Measurements from ENCODE around the gene TBC1D17. TPM values are rescaled to one million over a fixed set of nuclear protein-coding genes. Genes with fewer than 3 reads are reported as not detected.

TBC1D17 gene
- total and polyA plus RNA-seq, 10 of the 15 experiments (the other 5 are each of a cell fraction or from before 2014, with no cell fraction given): 0.42 to 20.4 (median 11.2) TPM

- Histone ChIP-seq H3K79me2 (ENCODE audit: control insufficient read depth, insufficient read depth, low read length) (peaks cover 21% of the 10 kb centered on the region), H3K9ac (ENCODE audit: control insufficient read depth, insufficient read depth, low read length) (no peak overlapping the region), H4K20me1 (ENCODE audit: control insufficient read depth, insufficient read depth) (no peaks in the 10 kb centered on the region), H3K36me3 (ENCODE audit: control insufficient read depth in 2 of 2, insufficient read depth in 2 of 2, low read length in 1 of 2) (peaks cover 5 to 6% of the 10 kb centered on the region in 2 experiments), H3K27ac (ENCODE audit: control insufficient read depth, insufficient read depth) (peak overlapping the region; percentile 70), H2AFZ (ENCODE audit: control insufficient read depth, low read depth, low read length) (peak overlapping the region; percentile 25), H3K4me1 (ENCODE audit: control insufficient read depth, insufficient read depth, low read length) (peaks cover 26% of the 10 kb centered on the region), H3K4me2 (ENCODE audit: control insufficient read depth, insufficient read depth) (peak overlapping the region; percentile 71), H3K4me3 (peak overlapping the region; percentile 45; the same call in 1 of the 2 replicates), H3K27me3 (replicated peaks in 1 of 2; ENCODE audit: control insufficient read depth in 2 of 2, insufficient read depth in 2 of 2, low read length in 1 of 2) (no peaks in the 10 kb centered on the region), H3K9me3 (replicated peaks; ENCODE audit: control insufficient read depth, insufficient read depth, low read length) (no peaks in the 10 kb centered on the region)
- intact Hi-C loops (cut with micrococcal nuclease; ENCODE audit: unreplicated experiment): loop anchor here (5.0 kb wide), 2 partner anchors 102 to 192 kb away; partner anchors contain the start of genes AP2A1 and PRMT1
- ChIA-PET POLR2A (interaction anchor here (0.6 to 1.7 kb wide), 34 partner anchors 10 to 415 kb away, joined by 3 to 30 read pairs (median 4); partner anchors contain the start of genes AP2A1, ATF5, FUZ and IL4I1), SMC1A (ENCODE audit: uncharacterized antibody, unreplicated experiment) (interaction anchor here (0.7 to 2.0 kb wide), 13 partner anchors 17 to 193 kb away, joined by 3 to 9 read pairs (median 5); partner anchors contain the start of genes AP2A1, ATF5, FUZ and NUP62), RAD21 (ENCODE audit: unreplicated experiment) (interaction anchor here (0.6 to 2.5 kb wide), 22 partner anchors 8 to 229 kb away, joined by 3 to 17 read pairs (median 5); partner anchors contain the start of genes AKT1S1, AP2A1, ATF5 and FUZ), CTCF (interaction anchor here (0.8 to 1.4 kb wide), 9 partner anchors 8 to 190 kb away, joined by 3 to 6 read pairs (median 4); partner anchors contain the start of genes AKT1S1, MED25, PTOV1 and TBC1D17)
- in situ Hi-C loops (cut with MboI): no loop called here
- peak; percentile 20 for ATAC-seq
- FAIRE-seq: no peak
- no TSS peak for BruUV-seq (replicated peaks)
- WGBS (ENCODE audit: insufficient coverage, insufficient replicate concordance, low lambda C conversion rate, missing lambda C conversion rate): under 1% methylated on average over 15 of the region's 15 CpGs
- DNase-seq (ENCODE audit: low read depth, low spot score): no peak
- TF ChIP-seq CBX5 (IDR thresholded peaks at IDR 0.05; ENCODE audit: low read depth) (no peak), TCF3 (IDR thresholded peaks at IDR 0.05; ENCODE audit: borderline replicate concordance, insufficient read depth, low read depth, low read length) (0 out of 2 replicates have a peak, but pooled peaks have one; percentile 6), ATF7 (IDR thresholded peaks at IDR 0.05; ENCODE audit: low read depth) (0 out of 2 replicates have a peak, but pooled peaks have one; percentile 42), KLF5 (IDR thresholded peaks at IDR 0.05; ENCODE audit: partially characterized antibody) (no peak), YY1 (IDR thresholded peaks at IDR 0.05; ENCODE audit: low read depth, low read length) (0 out of 2 replicates have a peak, but pooled peaks have one; percentile 12), FOS (IDR thresholded peaks at IDR 0.05; ENCODE audit: borderline replicate concordance, extremely low read depth, insufficient read length) (no peak), LARP7 (IDR thresholded peaks at IDR 0.05) (peak; percentile 33; the same call in 1 of the 2 replicates), EP300 (IDR thresholded peaks at IDR 0.05; ENCODE audit: borderline replicate concordance in 1 of 2, control insufficient read depth in 1 of 2, low read depth in 2 of 2, low read length in 2 of 2) (no peak), IKZF2 (IDR thresholded peaks at IDR 0.05) (no peak), RAD21 (IDR thresholded peaks at IDR 0.05; ENCODE audit: insufficient read depth, low read depth, low read length) (no peak), SKIL (IDR thresholded peaks at IDR 0.05; ENCODE audit: low read depth, poor library complexity, severe bottlenecking) (no peak), HDAC6 (IDR thresholded peaks at IDR 0.05; ENCODE audit: unreplicated experiment) (no peak), HCFC1 (IDR thresholded peaks at IDR 0.05; ENCODE audit: low read length) (no peak), NR2F1 (conservative IDR thresholded peaks at IDR 0.05) (no peak), TCF12 (IDR thresholded peaks at IDR 0.05; ENCODE audit: low read depth, low read length) (no peak), RUNX3 (IDR thresholded peaks at IDR 0.05; ENCODE audit: low read length) (no peak), NBN (IDR thresholded peaks at IDR 0.05) (0 out of 2 replicates have a peak, but pooled peaks have one; percentile 12), HDAC2 (IDR thresholded peaks at IDR 0.05) (no peak), RBBP5 (conservative IDR thresholded peaks at IDR 0.05) (no peak), NR2C2 (IDR thresholded peaks at IDR 0.05; ENCODE audit: borderline replicate concordance, control insufficient read depth, insufficient read length, low read depth) (no peak), RB1 (IDR thresholded peaks at IDR 0.05; ENCODE audit: borderline replicate concordance) (no peak), RELB (IDR thresholded peaks at IDR 0.05; ENCODE audit: low read depth) (peak; percentile 69)
Measured at GRCh38 chr19:49869009-49869483, 8.5 kb upstream of the TBC1D17 start.
